A549 treated with Mapracorat at 1 μM for 4 hours (cell line): ENCODE results near the gene CNOT2. TPM values are rescaled to one million over a fixed set of nuclear protein-coding genes. Genes with fewer than 3 reads are reported as not detected.

ENCODE experiments used
- total RNA-seq: library from RNA; stranded (reverse); fragments of 200-300 nt; extraction: Qiagen RNA extraction; gene quantifications from 5 replicates; pipeline ENCODE4 v1.2.3, GENCODE V29; 2022

CNOT2 gene
- total RNA-seq, result 30.9 to 48.8 TPM (median 32.8 TPM) in 5 replicates

GRCh38 chr12:70242695-70243509 is at the start of gene CNOT2:
TSS of gene CNOT2 (plus strand) at chr12:70243433. CDS start at chr12:70278227, 34,794 bp downstream.

GRCh38 chr12:70365648-70366518 is 122.7 kb downstream of the CNOT2 start, which contains the start of gene KCNMB4:
TSS of gene KCNMB4 (plus strand) at chr12:70366290. CDS start at chr12:70366735, 445 bp downstream.

Other genes starting within 250 kb of the CNOT2 start
- 0.18 to 0.52 TPM (median 0.26 TPM) in 5 replicates for gene KCNMB4, start 122.9 kb downstream of the CNOT2 start, total RNA-seq